IPS DF 4.7 (cell line): ENCODE data around the gene SORCS2.

Experiments
- DNase-seq: peaks from one replicate; pipeline ENCODE4 v3.0.0-alpha.2; 2013; ENCODE audit warnings: low spot score; ENCODE audit errors: extremely low read depth

The SORCS2 gene

DNA sequence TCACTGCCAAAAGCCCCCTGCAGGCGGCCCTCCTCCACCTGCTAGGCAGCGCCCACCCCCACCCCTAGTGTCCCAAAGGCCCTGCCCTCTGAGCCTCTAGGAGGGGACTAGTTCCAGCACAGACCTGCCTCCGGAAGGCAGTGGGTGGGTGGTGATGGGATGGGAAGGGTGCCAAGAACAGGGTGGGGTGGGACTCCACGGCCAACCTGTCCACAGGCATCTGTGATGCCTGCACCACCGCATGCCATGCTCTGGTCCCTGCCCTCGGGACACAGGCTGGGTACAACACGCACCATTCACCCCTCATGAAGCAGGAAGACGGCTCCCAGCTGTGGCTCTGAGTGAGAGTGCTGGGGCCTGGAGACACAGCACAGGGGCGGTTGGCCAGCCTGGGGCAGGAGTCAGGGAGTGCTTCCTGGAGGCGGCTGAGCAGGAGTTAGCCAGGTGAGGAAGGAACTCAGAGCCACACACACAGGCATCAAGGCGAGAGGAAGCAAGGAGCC lies 485.5 kb downstream of the SORCS2 start:
- DNase-seq, result no peak

DNA sequence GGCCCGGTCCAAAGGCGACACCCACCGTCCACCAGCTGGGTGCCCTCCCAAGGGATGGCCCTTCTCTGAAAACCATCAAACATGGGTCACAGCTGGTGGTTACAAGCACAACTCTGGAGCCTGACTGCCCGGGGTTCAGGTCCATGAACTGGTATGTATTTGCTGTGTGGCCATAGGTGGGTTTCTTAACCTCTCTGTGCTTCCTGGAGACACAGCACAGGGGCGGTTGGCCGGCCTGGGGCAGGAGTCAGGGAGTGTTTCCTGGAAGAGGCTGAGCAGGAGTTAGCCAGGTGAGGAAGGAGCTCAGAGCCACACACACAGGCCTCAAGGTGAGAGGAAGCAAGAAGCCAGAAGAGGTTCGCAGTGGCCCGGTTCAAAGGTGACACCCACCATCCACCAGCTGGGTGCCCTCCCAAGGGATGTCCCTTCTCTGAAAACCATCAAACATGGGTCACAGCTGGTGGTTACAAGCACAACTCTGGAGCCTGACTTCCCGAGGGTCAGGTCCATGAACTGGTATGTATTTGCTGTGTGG lies 486.0 kb downstream of the SORCS2 start:
- DNase-seq, result no peak

DNA sequence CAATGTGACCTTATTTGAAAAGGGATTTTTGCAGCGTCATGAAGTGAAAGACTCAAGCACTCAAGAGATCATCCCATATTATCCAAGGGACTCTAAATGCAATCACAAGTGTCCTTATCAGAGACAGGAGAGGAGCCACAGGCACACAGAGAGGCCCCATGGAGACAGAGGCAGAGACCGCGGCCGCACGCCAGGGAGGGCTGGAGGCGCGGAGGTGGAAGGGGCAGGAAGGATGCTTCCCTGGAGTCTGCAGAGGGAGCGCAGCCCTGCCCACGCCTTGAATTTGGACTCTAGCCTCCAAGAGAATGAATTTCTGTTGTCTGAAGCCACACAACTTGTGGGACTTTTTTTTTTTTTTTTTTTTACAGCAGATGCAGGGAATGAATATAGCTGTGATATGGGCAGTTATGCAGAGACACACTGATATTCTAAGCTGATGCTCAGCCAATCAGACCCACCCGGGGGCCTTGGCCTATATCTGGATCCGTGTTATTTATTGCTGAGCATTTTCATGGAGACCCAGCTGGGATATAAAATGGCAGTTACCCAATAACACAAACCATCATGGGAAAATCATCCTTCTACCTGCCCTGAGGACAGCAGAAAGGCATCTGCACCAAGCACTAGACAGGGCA lies 487.2 kb downstream of the SORCS2 start:
- no peak for DNase-seq

DNA sequence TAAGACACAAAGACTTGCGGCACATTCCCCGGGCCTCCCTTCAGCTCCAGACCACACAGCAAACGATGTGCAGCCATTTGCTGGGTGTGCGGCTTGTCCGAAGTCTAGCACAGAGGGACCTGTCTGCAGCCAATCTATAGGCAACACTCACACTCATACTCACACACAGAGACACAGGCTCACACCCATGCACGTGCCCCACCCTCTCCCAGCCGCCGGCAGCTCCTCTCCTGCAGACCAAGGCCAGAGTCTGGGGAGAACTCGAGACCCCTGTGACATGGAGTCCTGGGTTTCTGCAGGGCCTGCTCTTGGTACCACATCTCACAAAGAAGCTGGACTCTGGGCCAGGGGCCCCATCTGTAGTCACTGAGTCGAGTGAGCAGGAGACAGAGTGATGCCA lies 487.8 kb downstream of the SORCS2 start:
- no peak for DNase-seq

DNA sequence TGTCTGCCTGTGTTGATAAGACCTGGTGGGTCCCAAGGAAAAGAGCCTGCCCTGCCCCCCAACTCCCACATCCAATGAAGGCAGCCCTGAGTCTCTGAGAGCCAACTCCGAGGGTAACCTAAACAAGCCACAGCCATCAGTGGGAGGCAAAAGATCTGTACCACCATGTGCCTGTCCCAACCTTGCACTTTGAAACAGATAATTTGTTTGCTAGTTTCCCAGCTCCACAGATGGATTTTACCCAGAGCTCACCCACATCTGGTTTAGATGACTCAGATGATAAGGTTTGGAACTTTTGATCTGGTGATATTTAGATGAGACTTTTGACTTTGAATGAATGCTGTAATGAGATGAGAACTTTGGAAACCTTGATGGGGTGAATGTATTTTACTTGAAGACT lies 488.4 kb downstream of the SORCS2 start:
- no peak for DNase-seq

DNA sequence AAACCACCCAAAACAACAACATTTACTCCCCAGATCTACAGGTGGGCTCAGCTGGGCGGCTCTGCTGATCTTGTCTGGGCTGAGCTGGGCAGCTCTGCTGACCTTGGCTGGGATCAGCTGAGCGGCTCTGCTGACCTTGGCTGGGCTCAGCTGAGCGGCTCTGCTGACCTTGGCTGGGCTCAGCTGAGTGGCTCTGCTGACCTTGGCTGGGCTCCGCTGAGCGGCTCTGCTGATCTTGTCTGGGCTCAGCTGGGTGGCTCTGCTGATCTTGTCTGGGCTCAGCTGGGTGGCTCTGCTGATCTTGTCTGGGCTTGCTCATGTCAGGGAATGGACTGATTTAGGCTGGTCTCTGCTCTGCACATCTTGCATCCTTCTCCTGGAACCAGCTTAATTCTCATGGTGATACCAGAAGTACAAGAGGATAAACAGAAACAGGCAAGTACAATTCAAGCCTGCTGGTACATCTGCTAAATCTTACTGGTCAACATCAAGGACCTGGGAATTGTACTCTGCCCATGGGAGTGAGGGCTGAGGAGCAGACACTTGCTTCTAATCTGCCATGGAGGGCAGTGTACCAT lies 490.9 kb downstream of the SORCS2 start:
- DNase-seq, result no peak

DNA sequence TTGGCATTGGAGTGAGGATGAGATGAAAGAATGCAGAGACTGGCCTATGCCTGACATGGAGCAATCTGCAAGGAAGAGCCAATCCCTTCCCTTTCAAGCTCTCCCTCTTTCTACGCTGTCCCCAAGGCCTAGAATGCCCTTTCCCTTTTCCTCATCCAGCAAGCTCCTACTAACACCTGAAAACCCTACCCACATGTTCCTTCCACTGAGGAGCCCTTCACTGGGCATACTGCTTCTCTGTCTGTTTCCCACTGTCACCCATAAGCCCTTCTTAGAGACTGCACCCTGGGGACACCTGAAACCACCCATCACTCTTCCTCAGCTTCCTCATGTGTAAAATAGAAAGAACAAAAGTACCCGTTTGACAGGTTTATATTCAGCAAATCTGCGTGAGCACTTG lies 492.0 kb downstream of the SORCS2 start:
- no peak for DNase-seq

DNA sequence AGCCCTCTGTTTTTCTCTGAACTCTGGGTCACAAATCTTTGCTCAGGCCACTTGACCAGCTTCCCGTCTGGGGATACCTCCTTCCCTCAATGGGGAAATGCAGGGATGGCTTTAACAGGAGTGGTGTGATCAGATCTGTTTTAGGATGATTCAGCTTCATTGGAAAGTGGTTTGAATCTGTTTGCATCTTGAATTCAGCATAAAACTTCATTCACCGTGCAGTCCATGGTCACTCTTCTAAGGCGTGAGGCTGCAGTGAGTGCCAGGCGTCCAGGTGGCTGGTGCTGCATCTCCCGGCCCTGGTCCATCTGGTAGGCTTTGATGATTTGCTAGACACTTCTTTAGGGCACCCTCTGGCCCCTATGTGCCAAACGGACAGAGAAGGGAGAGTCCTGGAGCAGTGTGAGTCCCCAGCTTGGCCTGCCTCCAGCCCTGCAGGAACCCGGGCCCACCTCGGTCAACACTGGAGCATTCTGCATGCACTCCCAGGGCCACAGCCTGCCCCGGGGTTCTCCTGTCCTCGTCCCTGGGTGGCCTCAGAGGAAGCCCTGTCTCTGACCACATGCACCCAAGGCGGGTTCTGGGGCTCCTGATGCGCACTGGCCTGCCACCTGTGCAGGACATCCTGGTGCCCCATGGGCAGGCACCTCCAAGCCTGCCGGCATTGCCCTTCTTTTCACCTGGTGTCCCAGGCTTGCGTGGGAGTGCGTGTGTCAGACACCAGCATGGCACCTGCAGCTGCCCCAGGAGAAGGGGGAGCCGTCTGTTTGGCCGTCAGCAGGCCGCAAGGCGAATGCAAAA lies 493.9 kb downstream of the SORCS2 start:
- DNase-seq, result no peak

DNA sequence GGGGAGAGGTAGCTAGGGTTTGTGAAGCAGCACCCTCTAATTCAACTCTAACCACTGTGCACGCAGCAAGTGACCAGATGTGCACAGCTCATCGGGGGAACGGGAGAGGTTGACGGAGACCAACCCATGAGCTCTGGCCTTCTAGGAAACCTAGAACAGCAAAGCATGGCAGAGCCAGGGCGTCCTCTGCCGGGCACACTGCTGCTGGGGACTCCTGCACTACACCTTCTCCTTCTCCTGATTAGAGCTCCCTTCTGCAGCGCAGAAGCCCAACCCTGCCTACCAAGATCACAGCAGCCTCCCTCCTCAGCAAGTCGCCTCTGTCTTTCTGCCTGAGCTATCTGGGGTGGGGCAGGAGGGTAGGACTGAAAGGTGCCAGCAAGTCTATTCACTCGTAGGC lies 494.7 kb downstream of the SORCS2 start:
- DNase-seq, result no peak

DNA sequence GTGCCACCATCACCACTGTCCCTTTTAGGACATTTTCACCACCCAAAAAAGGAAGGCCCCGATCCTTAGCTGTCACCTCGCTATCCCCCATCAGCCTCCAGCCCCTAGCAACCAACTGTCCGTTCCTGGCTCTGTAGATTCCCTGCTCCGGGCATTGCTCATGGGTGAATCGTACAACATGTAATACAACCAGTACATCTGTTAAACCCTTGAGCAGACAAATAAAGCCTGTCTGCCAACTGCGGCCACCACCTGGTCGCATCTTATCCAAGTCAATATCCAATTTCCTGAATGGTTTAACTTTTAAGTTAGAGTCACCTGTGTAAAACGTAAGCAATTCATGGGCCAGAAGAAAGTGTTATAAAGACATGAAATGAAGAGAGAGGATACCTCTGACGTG lies 495.5 kb downstream of the SORCS2 start:
- no peak for DNase-seq

DNA sequence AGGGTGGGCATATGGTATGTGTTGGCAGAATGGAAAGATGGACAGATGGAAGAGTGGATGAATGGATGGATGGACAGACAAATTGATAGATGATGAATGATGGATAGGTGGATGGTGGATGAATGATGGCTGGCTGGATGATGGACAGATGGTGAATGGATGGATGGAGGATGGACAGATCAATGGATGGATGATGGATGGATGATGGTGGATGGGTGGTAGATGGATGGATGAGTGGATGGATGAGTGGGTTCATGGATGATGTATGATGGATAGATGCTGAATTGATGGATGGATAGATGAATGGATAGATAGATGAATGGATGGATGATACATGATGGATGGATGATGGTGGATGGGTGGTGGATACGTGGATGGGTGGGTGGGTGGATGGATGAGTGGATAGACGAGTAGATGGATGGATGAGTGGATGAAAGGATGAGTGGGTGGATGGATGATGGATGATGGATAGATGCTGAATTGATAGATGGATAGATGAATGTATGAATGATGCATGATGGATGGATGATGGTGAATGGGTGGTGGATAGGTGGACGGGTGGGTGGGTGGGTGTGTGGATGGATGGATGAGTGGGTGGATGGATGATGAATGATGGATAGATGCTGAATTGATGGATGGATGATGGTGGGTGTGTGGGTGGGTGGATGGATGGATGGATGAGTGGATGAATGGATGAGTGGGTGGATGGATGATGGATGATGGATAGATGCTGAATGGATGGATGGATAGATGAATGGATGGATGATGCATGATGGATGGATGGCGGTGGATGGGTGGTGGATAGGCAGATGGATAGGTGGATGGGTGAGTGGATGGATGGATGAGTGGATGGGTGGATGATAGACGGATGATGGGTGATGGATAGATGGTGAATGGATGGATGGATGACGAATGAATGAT lies 497.7 kb downstream of the SORCS2 start:
- DNase-seq, result no peak

DNA sequence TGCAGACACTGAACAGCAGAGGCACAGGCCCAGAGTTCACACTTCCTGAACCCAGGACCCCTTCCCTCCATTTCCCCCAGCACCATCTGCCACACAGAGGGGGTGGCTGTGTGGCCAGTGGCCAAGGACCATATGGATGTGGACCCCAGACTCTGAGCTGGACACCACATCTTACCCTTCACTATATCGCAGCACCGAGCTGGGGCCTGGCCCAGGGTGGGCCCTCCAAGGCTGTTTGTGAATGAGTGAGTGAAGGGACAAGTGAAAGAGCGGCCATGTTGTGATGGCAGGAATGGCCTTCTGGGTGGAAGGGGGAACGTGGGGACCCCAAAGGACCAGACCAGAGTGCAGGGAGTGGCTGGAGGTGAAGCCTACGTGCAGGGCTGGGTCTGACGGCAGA lies 498.7 kb downstream of the SORCS2 start:
- no peak for DNase-seq

DNA sequence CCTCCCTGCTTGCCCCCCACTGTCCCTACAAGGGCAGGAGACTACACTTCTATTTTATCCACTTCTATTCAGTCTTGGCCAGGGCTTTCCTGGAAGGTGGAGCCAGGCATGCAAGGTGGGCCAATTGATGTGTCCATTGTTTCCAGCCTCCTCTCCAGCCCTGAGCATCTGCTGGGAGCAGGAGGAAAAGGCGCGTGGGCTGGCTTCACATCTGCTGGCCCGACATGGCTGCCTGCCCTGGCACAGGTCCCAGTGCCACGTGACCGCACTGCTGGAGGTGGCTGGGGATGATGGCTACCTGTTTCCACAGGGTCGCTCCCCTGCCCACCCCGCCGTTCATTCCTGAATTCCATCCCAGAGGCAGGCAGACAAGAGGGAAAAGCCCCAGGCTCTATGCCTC lies 499.6 kb downstream of the SORCS2 start:
- DNase-seq, result no peak

DNA sequence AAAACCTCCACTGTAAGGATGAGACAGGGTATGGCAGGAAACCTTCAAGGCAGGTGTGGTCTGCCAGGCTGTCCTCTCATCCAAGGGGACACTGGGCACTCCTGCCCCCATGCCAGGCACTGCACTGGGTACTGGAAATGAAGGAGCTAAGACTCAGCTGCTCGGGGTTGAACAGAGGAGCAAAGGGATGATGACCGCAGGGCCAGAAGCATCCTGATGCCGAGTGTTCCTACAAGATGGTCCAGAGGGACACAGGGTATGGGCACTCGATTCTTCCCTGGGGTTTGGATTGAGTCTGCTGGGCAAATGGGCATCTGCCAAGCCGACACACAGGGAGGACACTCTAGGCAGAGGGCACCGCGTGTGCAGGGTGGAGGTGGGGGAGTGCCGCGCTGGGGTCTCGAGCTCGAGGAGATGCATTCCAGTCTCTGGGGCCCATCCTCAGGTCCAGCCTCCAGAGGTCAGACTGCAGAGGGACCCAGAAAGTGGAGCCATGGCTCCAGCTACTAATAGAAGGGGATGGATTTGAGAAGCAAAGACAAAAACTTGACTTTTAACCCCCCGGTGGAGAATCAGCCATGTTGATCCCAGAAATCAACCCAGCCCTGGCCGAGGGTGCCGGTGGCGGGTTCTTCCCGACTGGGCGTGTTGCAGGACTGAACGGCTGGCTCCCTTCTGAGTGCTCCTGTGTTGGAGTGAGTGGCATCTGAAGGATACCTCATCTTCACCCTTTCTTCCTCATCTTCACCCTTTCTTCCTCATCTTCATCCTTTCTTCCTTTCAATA lies 500.3 kb downstream of the SORCS2 start:
- no peak for DNase-seq

DNA sequence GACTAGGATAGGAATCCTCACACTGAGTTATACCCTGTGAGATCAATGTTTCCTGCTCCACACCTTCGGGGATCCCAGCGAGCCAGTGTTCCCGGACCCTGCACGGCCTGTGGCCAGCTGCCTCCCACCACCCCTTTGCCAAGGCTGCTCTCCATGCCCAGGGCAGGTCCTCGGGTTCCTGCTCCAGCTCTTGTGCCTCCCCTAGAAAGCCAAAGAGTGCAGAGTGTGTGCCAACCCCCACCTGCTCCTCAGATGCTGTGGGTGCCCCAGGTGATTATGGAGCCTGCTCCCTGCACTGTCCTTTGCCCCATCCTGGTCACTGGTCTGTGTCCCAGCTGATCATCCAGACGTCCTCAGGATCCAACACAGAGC lies 500.9 kb downstream of the SORCS2 start:
- no peak for DNase-seq

DNA sequence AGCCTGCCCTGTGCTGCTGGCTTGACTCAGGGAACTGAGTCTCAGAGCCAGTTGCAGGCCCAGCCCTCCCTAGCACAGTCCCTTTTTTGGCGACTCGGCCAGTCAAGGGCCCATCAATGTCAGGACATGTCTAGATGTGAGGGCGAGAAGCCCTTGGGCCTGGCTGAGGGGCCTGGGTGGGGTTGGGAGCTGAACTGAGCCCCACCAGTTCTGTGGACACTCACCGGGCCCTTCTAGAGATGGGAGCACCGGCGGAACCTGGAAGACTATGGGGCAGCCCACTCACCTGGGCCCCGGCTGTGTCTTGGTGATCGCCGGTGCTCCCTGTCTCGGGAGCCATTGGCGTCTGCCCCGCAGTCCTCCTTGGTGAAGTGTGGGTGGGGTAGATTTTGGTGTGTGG lies 501.4 kb downstream of the SORCS2 start:
- DNase-seq, result no peak

DNA sequence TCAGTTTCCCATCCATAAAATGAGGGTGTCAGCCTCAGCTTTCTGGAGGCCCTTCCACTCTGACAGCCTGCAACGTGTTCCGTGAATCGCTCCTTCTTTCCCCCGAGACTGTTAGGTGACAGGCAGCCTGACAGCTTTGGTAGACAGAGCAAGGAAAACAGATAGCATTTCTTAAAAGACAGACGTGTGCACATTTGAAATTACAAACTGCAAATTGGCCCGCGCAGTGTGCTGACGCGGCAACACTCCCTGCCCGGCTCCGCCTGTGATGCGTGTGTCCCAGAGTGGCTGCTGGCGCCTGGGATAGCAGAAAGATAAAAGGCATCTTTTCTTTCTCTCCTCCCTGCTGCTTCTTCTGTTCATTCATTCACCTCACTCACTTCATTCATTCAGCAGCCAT lies 502.0 kb downstream of the SORCS2 start:
- no peak for DNase-seq

DNA sequence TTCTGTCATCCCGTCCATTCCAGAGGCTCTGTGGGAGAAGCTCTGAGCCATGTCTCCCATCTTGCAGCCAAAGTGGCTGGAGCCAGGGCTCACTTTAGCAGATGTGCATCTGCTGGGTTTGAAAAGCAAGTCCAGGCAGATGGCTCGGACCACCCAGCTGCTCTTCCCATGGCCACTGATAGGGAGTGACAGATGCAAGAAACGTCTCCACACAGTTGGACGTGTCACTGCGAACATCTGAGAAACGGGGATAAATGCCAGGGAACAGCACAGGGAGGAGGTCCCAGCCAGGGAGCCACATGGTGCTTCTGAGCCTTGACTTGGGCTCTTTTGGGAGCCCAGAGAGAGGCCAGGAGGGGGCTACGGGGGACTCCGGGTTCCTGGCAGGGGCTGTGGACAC lies 505.0 kb downstream of the SORCS2 start:
- DNase-seq, result no peak

DNA sequence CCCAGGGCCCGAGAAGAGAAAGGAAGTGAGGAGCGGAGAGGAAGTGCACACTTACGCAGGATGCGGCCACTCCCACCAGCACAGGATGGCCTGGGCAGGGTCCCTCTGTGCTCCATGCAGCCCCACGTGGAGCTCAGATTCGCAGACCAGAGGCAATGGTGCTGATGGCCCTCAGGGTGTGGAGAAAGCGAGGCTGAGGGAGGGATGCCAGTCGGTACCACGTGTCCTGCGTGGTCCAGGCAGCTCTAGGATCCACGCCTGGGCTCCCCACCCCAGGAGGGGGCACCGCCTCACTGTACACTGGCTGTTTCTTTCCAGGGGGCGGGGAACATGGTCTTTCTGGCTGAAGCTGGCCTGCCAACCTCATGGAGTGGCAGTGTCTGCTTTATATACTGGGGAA lies 505.5 kb downstream of the SORCS2 start:
- DNase-seq, result no peak

DNA sequence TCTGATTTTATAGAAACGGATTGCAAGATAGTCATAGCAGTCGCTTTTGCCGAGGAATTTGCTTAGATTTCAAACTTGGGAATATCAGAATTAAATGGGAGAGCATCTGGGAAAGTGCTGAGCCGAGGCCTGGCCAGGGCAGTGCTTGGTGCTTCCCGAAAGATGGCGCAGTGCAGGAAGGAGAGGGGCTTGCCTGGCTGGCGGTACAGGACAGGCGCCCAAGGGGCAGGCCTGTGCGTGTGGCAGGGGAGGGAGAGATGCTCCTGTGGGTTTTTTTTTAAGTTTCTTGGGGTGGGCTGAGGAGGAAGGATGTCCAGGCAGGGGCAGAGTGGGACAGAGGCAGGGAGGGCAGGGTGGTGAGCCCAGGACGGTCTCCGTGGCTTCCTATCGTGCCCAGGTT lies 506.2 kb downstream of the SORCS2 start:
- no peak for DNase-seq

DNA sequence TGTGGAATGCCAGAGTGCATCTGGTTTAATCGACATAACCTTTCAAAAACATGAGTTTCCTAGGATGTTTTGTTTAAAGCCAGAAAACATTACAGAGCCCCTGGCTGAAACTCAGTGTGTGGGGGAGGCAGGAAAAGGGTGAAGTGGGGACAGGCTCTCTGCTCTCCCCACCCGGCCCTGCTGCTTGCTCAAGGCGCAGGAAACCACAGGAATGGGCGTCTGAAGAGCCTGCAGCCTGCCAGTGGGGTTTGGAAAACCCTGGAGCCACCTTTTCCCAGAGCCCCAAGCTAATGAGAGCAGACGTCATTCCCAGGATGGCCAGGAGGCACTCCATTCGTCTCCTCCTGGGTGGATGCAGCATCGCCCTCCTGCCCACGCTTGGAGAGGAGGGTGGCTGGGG lies 506.7 kb downstream of the SORCS2 start:
- no peak for DNase-seq
